Activated CD4-positive, alpha-beta T cell treated with anti-CD3 and anti-CD28 coated beads, Interleukin-2, amount 10 ng/mL, durations not matched to agents 7 days and 5 days (primary cell): ENCODE results near the gene ZSWIM1. TPM values are rescaled to one million over a fixed set of nuclear protein-coding genes. Genes with fewer than 3 reads are reported as not detected.

Experiments
- CTCF ChIA-PET: fragments of 350-600 bp; sonication (Branson Sonifier 250); formaldehyde crosslinking; loops from one replicate; lab custom pipeline; 2021; ENCODE audit warnings: antibody characterized with exemption; lab: Charles Lee
- POLR2A ChIA-PET: fragments of 350-600 bp; sonication (Branson Sonifier 250); formaldehyde crosslinking; loops from one replicate; lab custom pipeline; 2021; ENCODE audit warnings: antibody characterized with exemption; lab: Charles Lee
- DNase-seq: peaks from one replicate; pipeline ENCODE4 v3.0.0-alpha.2; 2020
- H3K27ac Mint-ChIP-seq: one replicate; pipeline ENCODE4 v1.8.0; 2021; ENCODE audit warnings: mild to moderate bottlenecking, moderate library complexity, mixed read lengths
- H3K27me3 Mint-ChIP-seq: one replicate; pipeline ENCODE4 v1.8.0; 2021; ENCODE audit warnings: mixed read lengths
- H3K36me3 Mint-ChIP-seq: one replicate; pipeline ENCODE4 v1.8.0; 2021; ENCODE audit warnings: low read depth, mixed read lengths
- H3K4me1 Mint-ChIP-seq: one replicate; pipeline ENCODE4 v1.8.0; 2021; ENCODE audit warnings: mixed read lengths
- H3K4me3 Mint-ChIP-seq: one replicate; pipeline ENCODE4 v1.8.0; 2021; ENCODE audit warnings: mild to moderate bottlenecking, moderate library complexity, mixed read lengths
- H3K9me3 Mint-ChIP-seq: one replicate; pipeline ENCODE4 v1.8.0; 2021; ENCODE audit warnings: mixed read lengths
- total RNA-seq, 2 experiments: library from RNA; stranded (reverse); gene quantifications; one replicate each; pipeline ENCODE4 v1.2.3, GENCODE V29; 2021

ZSWIM1 gene
- 10 to 100 TPM in 1 of 2 experiments, 1 to 10 TPM in 1; 9.8 to 11.5 TPM for total RNA-seq

- POLR2A ChIA-PET, result interaction anchor here (0.6 to 0.7 kb wide), 3 partner anchors 15 to 1350 kb away, joined by 3 to 6 read pairs (median 5); no protein-coding TSS in a partner anchor
These were observed at the start of gene ZSWIM1 for GRCh38 chr20:45880988-45881788. Gene ZSWIM1, plus strand, starts transcription at chr20:45881227. Its CDS starts 1,366 bp downstream, at chr20:45882593.

GRCh38 chr20:45832619-45833018 lies 48.4 kb upstream of the ZSWIM1 start:
- Mint-ChIP-seq H3K27ac (no peak overlapping the region), H3K36me3 (no peaks in the 10 kb centered on the region), H3K4me1 (peaks cover 11% of the 10 kb centered on the region), H3K9me3 (no peaks in the 10 kb centered on the region), H3K4me3 (peak overlapping the region; percentile 72), H3K27me3 (peaks cover 2% of the 10 kb centered on the region)
- DNase-seq, result no peak
- CTCF ChIA-PET, result interaction anchor here (0.9 to 1.4 kb wide), 3 partner anchors 8 to 64 kb away, joined by 3 to 5 read pairs (median 3); no protein-coding TSS in a partner anchor
- POLR2A ChIA-PET, result no interaction called here

More at GRCh38 chr20:45880988-45881788, at the start of gene ZSWIM1:
- Mint-ChIP-seq H3K27me3 (no peaks in the 10 kb centered on the region), H3K36me3 (peaks cover 35% of the 10 kb centered on the region), H3K9me3 (no peaks in the 10 kb centered on the region), H3K4me1 (peaks cover 40% of the 10 kb centered on the region), H3K4me3 (peak within 1 kb of the TSS; percentile 81), H3K27ac (peak within 1 kb of the TSS; percentile 84)
- CTCF ChIA-PET, result interaction anchor here (0.9 to 2.0 kb wide), 10 partner anchors 9 to 590 kb away, joined by 3 to 6 read pairs (median 4); partner anchors contain the start of genes CTSA and PCIF1
- DNase-seq, result peak; percentile 99

- Mint-ChIP-seq H3K27me3 (peaks cover 2% of the 10 kb centered on the region), H3K4me1 (peaks cover 11% of the 10 kb centered on the region), H3K36me3 (no peaks in the 10 kb centered on the region), H3K9me3 (no peaks in the 10 kb centered on the region), H3K4me3 (peak within 1 kb of the TSS; percentile 72), H3K27ac (peak within 1 kb of the TSS; percentile 52)
- peak; percentile 18 for DNase-seq
- CTCF ChIA-PET, result interaction anchor here (1.2 to 1.4 kb wide), 2 partner anchors 9 to 63 kb away, joined by 3 to 5 read pairs; no protein-coding TSS in a partner anchor
- POLR2A ChIA-PET, result interaction anchor here (0.9 kb wide), 1 partner anchor 20 kb away, joined by 4 read pairs; the partner anchor contains the start of gene UBE2C
These were observed 47.8 kb upstream of the ZSWIM1 start, which contains the start of gene SNX21 for GRCh38 chr20:45833030-45833882. Gene SNX21, plus strand, starts transcription at chr20:45833799. Its CDS starts 121 bp downstream, at chr20:45833920.

- peak overlapping the region; percentile 72 for H3K4me3 Mint-ChIP-seq
- H3K4me1 Mint-ChIP-seq, result peaks cover 11% of the 10 kb centered on the region
- CTCF ChIA-PET, result interaction anchor here (1.4 kb wide), 1 partner anchor 62 kb away, joined by 3 read pairs; no protein-coding TSS in a partner anchor
These were observed 46.9 kb upstream of the ZSWIM1 start for GRCh38 chr20:45833883-45834796.

GRCh38 chr20:45834797-45835161 lies 46.2 kb upstream of the ZSWIM1 start:
- peaks cover 2% of the 10 kb centered on the region for H3K27me3 Mint-ChIP-seq
- H3K27ac Mint-ChIP-seq, result no peak overlapping the region
- peak overlapping the region; percentile 36 for H3K4me3 Mint-ChIP-seq
- no peaks in the 10 kb centered on the region for H3K36me3 Mint-ChIP-seq
- DNase-seq, result no peak
- POLR2A ChIA-PET, result no interaction called here
- CTCF ChIA-PET, result no interaction called here
- peaks cover 11% of the 10 kb centered on the region for H3K4me1 Mint-ChIP-seq
- H3K9me3 Mint-ChIP-seq, result no peaks in the 10 kb centered on the region

More at GRCh38 chr20:45833883-45834796, 46.9 kb upstream of the ZSWIM1 start:
- Mint-ChIP-seq H3K36me3 (no peaks in the 10 kb centered on the region), H3K9me3 (no peaks in the 10 kb centered on the region), H3K27me3 (peaks cover 2% of the 10 kb centered on the region), H3K27ac (no peak overlapping the region)
- peak; percentile 25 for DNase-seq
- POLR2A ChIA-PET, result interaction anchor here (0.9 kb wide), 1 partner anchor 21 kb away, joined by 4 read pairs; the partner anchor contains the start of gene UBE2C

- Mint-ChIP-seq H3K4me3 (peak overlapping the region; percentile 36), H3K4me1 (peaks cover 11% of the 10 kb centered on the region), H3K9me3 (no peaks in the 10 kb centered on the region), H3K27me3 (peaks cover under 1% of the 10 kb centered on the region), H3K27ac (no peak overlapping the region), H3K36me3 (no peaks in the 10 kb centered on the region)
- ChIA-PET CTCF (no interaction called here), POLR2A (no interaction called here)
- no peak for DNase-seq
These were observed 45.7 kb upstream of the ZSWIM1 start for GRCh38 chr20:45835329-45835765.

GRCh38 chr20:45835825-45836224 lies 45.2 kb upstream of the ZSWIM1 start:
- Mint-ChIP-seq H3K27ac (no peak overlapping the region), H3K4me1 (peaks cover 11% of the 10 kb centered on the region)
- CTCF ChIA-PET, result no interaction called here

GRCh38 chr20:45836841-45837240 lies 44.2 kb upstream of the ZSWIM1 start:
- no peaks in the 10 kb centered on the region for H3K27me3 Mint-ChIP-seq
- no peak overlapping the region for H3K4me3 Mint-ChIP-seq
- ChIA-PET POLR2A (no interaction called here), CTCF (interaction anchor here (0.7 to 1.0 kb wide), 2 partner anchors 19 to 132 kb away, joined by 3 to 8 read pairs; no protein-coding TSS in a partner anchor)
- H3K36me3 Mint-ChIP-seq, result no peaks in the 10 kb centered on the region
- no peaks in the 10 kb centered on the region for H3K9me3 Mint-ChIP-seq
- no peak for DNase-seq
- H3K4me1 Mint-ChIP-seq, result peaks cover 11% of the 10 kb centered on the region
- H3K27ac Mint-ChIP-seq, result no peak overlapping the region

More at GRCh38 chr20:45835825-45836224, 45.2 kb upstream of the ZSWIM1 start:
- POLR2A ChIA-PET, result no interaction called here
- Mint-ChIP-seq H3K4me3 (no peak overlapping the region), H3K36me3 (no peaks in the 10 kb centered on the region), H3K9me3 (no peaks in the 10 kb centered on the region), H3K27me3 (no peaks in the 10 kb centered on the region)
- no peak for DNase-seq

GRCh38 chr20:45840700-45841198 lies 40.3 kb upstream of the ZSWIM1 start:
- POLR2A ChIA-PET, result no interaction called here
- Mint-ChIP-seq H3K9me3 (no peaks in the 10 kb centered on the region), H3K27me3 (no peaks in the 10 kb centered on the region), H3K4me3 (no peak overlapping the region), H3K27ac (no peak overlapping the region), H3K4me1 (no peaks in the 10 kb centered on the region), H3K36me3 (peaks cover 9% of the 10 kb centered on the region)
- DNase-seq, result no peak
- CTCF ChIA-PET, result interaction anchor here (0.8 to 2.4 kb wide), 4 partner anchors 23 to 75 kb away, joined by 3 to 6 read pairs (median 4); partner anchors contain the start of genes CTSA and NEURL2

GRCh38 chr20:45841407-45842129 lies 39.5 kb upstream of the ZSWIM1 start:
- H3K4me3 Mint-ChIP-seq, result no peak overlapping the region
- DNase-seq, result no peak
- H3K9me3 Mint-ChIP-seq, result no peaks in the 10 kb centered on the region
- ChIA-PET CTCF (interaction anchor here (0.8 to 2.4 kb wide), 6 partner anchors 11 to 74 kb away, joined by 3 to 6 read pairs (median 4); partner anchors contain the start of genes CTSA and NEURL2), POLR2A (interaction anchor here (0.6 kb wide), 1 partner anchor 42 kb away, joined by 3 read pairs; no protein-coding TSS in a partner anchor)
- no peaks in the 10 kb centered on the region for H3K4me1 Mint-ChIP-seq
- H3K27me3 Mint-ChIP-seq, result no peaks in the 10 kb centered on the region
- H3K36me3 Mint-ChIP-seq, result peaks cover 12% of the 10 kb centered on the region
- H3K27ac Mint-ChIP-seq, result no peak overlapping the region
